EH (cell line): ENCODE measurements around the gene RAF1.
"Not testable (repeated sequence)": the region's sequence is repeated elsewhere in the genome, so short reads cannot be mapped to it uniquely, and the experiment has no call there.

Experiments used
- DNase-seq: peaks from one replicate; pipeline ENCODE4 v3.0.0-alpha.2; 2015; ENCODE audit warnings: low read depth

The RAF1 gene

DNA sequence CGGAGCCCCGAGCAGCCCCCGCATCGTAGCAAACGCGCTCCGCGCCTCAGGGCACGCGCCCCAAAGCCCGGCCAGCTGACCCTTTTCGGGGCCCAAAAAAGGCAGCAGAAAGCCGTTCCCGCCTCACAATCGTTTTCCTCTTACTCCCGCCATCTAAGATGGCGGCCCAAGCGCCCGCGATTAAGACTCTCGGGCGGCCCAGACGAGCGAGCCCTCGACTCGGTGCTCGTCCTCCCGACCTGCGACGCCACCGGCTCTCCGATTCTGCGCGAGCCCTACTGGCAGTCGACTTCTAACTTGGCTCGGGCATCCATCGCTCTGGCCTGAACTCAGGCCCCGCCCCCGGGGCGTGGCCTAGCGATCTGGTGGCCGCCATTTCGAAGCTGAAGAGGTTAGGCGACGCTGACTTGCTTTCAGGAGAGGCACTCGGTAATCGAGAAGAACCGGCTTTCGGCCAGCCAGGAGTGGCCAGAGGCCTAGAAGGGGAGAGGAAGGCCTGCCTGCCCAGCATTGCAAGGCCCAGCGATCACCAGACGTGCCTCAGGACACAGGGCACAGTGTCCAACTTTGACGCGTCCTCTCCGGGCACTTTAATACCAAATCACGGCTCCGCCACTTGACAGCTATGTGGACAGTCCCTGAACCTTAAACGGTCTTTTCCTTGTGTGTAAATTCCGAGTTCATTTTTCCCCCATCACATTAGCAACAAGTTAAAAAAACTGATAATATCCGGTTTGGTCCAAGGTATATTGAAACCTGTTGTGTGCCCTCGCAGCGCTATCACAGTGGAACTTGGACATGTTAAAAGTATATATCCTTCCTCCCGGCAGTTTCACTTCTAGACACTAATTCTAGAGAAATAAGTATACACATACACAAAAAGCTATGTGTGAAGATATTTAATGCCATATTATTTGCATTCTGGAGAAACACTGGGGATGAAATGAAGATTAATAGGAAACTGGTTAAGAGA is at the start of gene RAF1:
RAF1 (minus strand) TSS at position 182 of the 973 bp plus-strand sequence. CDS start 45,396 bp downstream, outside the sequence.
- DNase-seq, result peak; percentile 98

DNA sequence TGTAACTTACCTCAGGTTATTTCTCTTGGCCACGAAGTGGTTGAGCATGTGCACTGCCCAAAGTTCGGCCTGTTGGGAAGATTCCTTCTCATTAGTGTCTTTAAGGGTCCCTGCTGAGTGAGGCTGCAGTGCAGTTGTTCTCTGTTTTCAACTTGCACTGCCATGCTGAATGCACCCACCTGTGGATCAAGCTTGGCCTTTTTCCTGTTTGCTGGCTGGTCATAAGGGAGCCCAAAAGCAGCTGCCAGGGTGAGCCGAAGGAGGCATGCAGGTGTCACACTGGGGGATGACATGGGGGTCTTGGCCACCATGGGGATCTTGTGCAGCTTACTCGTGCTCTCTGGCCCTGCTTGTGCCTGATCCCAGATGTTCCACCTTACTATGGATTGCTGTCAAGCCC is 46.1 kb upstream of the RAF1 start:
- no peak for DNase-seq

DNA sequence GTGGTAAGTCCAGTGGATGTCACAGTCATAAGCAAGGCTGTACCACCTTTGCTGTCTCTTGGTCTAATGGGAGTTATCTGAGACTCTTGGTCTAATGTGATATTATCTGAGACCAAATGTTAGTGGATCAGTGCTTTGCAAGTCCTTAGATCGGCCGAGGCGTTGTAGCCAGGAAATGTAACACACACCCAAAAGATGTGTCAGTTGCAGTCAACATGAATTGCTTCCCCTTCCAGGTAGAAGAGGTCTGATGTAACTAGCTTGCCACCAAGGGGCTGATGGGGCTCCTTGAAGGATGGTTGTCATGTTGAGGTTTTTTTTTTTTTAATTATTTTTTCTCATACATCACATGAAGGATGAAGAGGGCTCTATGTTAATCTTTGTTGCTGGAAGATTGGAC is 45.4 kb upstream of the RAF1 start:
- DNase-seq, result no peak

DNA sequence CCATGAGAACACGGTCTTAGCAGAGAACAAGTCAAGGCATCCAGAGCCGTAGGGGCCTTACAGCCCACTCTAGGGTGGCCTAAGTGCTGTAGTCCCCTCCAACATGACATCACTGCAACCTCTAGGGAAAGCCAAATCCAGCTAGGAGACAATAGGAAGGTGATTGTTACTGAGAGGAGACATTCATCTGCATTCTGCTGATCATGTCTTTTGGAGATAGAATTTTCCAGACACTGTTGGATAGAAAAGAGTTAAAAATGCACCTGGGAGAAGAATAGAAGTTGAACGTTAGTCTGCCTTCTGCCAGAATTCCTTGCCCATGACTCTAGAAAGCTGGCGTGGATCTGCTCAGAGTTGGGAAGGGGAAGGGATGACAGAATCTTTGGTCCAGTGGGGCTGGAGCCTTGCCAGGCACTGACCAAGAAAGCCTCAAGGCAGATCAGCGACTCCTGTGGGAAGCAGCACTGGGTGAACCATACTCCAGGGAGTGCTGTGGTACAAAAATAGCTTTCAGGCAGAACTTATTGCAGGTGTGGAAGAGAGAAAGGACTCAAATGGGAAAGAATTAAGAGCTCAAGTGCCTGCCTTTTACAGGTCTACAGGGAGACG is 44.8 kb upstream of the RAF1 start:
- peak; percentile 96 for DNase-seq

DNA sequence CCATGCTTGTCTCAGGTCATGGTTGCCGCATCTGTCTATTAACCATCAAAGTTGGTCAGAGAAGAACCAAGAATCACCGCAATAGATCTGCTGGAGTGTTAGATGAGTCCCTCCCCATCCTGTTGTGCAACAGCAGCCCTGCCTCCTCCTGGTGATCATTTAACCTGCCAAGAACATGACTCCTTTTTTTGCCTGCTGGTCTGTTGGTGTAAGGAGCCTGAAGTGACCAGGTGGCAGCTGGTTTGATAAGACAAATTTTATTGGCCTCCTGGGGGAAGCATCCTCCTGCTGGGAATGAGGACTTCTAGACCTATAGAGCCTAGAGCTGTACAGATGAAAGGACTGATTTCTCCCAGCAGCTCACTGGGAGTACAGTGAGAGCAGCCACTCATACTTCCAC is 43.5 kb upstream of the RAF1 start:
- DNase-seq, result peak; percentile 21

DNA sequence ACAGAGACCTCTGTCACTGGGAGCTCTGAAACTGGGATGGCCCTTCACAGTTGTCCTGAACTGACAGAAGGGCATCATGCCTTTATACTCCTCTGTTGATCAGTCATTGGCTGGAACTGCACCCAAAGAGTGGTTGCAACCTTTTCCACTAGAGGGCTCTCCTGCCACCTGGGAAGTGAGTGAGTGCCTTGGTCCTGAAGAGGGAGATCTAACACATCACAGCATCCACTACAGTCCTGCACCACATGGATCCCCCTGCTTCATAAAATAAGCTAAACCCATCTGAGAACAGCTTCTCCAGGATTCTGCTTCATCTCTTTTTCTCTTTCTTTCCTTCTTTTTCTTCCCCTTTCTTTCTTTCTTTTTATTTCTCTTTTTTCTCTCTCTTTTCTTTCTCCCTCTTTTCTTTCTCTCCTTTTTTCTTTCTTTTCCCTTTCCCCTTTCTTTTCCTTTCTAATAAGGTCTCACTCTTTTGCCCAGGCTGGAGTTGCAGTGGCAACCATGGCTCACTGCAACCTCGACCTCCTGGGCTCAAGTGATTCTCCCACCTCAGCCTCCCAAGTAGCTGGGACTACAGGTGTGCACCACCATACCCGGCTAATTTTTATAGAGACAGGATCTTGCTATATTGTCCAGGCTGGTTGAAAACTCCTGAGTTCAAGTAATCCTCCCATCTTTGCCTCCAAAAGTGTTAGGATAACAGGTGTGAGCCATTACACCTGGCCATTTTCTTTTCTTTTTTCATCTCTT is 42.8 kb upstream of the RAF1 start:
- DNase-seq, result peak; percentile 78

DNA sequence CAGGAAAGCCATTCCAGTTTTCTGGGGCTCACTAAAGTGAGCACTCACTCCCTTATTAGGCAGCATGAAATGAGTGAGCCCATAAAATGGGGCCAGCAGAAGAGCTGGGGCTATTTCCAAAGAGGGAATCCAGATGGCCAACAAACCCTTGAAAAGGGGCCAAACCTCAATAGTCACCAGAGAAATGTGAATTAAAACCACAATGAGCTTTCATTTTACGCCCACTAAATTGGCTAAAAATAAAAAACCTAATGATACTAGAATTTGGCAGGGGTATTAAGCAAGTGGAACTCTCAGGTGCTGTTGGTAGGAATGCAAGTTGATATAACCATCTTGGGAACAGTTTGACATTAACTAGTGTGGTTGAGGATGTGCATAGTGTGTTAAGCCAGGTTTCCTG is 42.1 kb upstream of the RAF1 start:
- DNase-seq, result peak; percentile 79

DNA sequence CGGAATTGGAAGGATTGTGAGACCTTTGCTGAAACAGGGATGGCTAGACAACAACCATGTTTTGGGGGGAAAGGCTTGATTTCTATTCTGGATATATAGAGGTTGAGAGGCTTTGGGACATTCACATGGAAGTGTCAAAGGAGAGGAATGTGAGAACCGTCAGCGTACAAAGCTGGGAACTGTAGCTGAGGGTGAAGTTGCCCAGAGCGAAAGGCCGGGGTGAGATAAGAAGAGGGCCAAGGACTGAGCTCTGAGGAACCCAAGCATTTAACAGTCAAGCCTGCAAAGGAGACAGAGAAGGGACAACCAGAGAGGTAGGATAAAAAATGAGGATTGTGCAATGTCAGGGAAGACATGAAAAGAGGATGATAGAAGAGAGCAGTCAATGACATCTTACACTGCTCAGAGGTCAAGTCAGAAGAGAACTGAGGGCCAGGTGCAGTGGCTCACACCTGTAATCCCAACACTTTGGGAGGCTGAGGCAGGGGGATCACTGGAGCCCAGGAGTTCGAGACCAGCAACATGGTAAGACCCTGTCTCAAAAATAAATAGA is 41.5 kb upstream of the RAF1 start:
- DNase-seq, result no peak

DNA sequence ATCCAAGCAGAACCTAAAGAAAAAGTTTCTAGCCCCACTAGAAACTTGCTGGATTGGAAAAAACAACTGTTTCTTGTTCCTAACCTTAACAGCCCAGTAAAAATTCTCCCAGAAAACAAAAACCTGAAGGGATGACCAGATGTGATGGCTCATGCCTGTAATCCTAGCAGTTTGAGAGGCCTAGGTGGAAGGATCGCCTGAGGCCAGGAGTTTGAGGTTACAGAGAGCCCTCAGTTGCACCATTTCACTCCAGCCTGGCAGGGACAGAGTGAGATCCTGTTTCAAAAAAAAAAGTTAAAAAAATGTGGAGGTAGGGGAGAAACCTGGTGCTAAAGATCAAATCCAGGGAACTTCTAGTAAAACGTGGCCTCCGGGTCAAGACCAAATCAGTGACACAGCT is 38.6 kb upstream of the RAF1 start:
- no peak for DNase-seq

DNA sequence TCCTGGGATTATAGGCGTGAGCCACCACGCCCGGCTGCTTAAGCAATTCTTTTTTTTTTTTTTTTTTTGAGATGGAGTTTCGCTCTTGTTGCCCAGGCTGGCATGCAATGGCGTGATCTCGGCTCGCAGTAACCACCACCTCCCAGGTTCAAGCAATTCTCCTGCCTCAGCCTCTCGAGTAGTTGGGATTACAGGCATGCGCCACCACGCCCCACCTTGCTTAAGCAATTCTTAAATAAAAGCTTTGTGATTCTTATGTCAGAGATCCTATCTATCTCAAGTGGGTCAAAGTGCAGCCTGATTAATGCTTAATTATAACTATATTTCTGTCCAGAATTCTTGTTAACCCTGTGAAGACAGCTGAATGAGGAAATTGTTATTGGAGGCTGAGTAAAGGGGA is 37.7 kb upstream of the RAF1 start:
- DNase-seq, result not testable (repeated sequence)

DNA sequence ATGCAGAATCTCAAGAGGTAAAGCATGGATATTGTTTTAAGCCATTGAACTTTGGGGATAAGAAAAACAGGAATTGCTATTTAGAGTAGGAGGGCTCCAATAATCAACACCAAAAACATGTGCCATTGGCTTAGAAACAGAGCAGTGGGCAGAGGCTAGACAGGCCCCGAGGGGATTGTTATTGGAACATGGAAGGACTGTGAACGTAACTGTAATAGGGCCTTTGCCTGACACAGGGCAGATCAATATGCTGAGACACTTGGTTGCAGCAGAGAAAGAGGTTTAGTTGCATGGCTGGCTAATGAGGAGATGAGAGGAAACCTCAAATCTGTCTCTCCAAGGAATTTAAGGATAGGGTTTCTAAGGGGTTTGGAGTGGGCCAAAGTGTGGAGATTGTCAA is 36.9 kb upstream of the RAF1 start:
- no peak for DNase-seq

DNA sequence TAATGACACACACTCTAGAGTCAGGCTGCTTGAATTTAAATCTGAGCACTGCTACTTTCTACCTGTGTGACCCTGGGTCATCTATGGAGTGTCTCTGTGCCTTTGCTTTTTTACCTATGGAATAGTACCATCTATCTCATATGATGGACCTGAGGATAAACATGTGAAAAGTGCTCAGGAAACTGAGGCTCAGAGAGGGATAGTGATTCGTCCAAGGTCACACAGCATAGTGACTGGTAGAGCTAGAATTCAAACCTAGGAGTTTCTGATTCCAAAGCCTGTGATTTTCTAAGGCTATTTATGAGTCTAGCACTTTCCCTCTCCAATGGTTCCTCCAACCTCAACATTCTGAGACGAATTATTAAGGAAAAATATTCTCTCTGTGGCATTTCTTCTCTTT is 32.0 kb upstream of the RAF1 start:
- DNase-seq, result no peak

DNA sequence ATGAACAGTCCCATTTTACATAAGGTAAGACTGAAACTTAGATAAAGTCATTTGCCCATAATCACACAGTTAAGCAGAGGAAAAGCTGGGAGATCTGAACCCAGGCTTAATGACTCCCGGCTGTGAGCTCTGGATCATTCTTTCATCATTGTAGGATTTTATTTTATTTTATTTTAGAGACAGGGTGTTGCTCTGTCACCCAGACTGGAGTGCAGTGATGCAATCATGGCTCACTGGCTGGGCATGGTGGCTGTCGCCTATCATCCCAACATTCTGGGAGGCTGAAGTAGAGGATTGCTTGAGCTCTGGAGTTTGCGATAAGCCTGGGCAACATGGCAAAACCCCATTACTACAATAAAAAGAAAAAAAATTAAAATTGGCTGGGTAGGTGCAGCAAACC is 31.2 kb upstream of the RAF1 start:
- peak; percentile 34 for DNase-seq

DNA sequence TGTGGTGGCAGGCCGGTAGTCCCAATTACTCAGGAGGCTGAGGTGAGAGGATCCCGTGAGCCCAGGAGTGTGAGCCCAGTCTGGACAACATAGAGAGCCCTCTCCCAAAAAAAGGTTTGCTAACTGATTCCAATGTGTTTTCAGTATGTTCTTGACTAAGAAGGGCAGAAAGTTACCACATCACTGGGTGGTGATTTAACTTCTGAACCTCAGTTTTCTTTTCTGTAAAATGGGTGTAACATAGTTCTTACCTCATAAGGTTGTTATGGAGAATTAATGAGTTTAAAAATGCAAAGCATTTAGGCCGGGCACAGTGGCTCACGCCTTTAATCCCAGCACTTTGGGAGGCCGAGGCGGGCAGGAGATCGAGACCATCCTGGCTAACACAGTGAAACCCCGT is 28.5 kb upstream of the RAF1 start:
- no peak for DNase-seq

DNA sequence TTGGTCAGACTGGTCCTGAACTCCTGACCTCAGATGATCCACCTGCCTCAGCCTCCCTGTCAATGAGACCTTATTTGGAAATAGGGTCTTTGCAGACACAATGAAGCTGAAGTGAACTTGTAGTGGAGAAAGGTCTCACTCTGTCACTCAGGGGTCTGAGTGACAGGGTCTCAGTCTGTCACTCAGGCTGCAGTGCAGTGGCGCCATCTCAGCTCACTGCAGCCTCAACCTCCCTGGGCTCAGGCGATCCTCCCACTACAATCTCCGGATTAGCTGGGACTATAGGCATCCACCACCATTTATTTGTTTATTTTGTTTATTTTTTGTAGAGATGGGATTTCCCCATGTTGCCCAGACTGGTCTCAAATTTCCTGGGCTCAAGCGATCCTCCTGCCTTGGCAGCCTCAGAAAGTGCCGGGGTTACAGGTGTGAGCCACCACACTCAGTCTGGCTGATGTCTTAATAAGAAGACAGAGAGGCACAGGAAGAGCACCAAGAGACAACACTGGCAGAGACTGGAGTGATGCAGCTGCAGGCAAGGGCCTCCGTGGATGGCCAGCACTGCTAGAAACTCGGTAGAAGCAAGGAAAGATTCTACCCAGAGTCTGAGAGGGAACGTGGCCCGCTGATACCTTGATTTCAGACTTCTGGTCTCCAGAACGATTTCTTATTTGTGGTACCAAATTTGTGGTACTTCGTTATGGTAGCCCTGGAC is 26.2 kb upstream of the RAF1 start:
- DNase-seq, result no peak

DNA sequence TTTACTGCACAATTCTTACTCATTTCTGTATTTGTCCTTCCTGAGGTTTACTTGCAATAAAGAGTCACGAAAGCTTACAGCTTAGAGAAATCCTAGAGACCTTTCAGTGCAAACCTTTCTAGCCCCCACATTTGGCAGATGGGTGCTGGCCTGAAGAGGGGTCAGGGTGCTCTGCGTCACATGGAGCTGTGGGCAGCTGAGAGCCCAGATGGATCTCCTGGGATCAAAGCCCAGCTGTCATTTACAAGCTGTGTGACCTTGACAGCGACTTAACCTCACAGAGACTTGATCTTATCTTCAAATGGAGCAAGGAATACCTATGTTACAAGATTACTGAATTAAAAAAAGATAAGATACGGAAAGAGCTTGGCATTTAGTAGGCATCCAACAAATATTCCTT is 24.0 kb upstream of the RAF1 start:
- DNase-seq, result no peak

DNA sequence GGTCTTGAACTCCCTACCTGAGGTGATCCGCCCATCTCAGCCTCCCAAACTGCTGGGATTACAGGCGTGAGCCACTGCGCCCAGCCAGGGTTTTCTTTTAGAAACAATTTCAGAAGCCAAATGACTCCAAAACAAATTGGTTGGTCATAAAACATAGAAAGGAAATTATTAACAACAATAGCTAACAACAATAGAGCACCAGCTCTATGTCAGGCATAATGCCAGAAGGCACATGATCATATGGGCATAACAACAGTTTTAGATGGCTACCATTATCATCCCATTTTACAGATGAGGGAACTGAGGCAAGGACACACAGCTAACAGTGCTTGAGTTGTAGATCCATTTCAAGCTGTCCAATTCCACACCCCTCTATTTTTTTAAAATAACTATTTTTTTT is 22.2 kb upstream of the RAF1 start:
- no peak for DNase-seq

DNA sequence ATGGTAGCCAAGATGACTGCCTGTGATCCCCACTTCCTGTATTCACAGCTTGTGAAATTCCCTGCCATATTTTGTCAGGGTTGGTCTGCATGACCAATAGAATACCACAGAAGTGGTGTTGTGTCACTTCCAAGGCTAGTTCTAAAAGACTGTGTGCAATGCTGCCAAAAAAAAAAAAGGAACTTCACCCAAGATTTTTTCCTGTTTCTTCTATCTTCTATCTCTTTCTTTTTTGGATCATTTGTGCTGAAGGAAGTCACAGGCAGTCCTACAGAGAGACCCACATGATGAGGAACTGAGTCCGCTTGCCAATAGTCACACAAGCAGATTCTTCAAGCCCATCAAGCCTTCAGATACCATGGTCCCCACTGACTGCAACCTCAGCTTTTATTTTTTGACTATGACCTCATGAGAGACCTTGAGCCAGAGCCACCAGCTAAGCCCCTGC is 18.1 kb upstream of the RAF1 start:
- peak; percentile 89 for DNase-seq

DNA sequence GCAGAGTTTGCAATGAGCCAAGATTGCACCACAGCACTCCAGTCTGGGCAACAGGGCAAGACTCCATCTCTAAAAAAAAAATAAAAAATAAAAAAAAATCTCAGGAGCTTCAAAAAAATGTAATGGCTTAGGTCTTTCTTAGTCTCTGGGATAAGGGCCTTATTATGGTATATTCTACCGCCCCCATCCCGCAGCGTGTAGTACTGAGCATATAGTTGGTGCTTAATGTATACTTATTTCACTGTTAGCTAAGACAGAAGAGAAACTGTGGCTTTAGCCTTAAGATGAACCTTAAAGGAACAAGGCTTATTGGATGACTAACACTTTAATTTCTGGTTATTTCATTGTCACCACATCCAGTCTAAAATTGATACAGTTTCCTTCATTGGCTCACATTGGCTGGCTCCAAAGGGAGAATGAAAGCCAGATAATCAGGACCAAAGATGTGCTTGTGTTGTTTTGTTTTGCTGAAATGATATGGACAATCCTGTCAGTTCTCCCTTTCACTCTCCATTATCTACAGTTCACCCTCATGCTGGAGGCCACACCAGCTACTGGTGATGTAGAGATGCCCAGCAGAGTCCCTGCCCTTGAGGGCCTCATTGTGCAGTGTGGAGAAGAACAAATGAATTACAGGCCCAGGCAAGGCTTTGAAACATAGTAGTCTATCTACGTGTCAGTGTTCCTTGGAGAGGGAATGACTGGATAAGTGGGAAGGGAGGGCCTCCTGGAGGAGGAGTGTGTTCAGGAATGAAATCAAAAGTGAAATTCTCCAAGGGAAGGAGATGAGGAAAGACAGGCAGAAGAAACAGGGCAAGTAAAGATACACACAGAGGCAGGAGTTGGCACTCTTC is 17.4 kb upstream of the RAF1 start:
- DNase-seq, result peak; percentile 23

DNA sequence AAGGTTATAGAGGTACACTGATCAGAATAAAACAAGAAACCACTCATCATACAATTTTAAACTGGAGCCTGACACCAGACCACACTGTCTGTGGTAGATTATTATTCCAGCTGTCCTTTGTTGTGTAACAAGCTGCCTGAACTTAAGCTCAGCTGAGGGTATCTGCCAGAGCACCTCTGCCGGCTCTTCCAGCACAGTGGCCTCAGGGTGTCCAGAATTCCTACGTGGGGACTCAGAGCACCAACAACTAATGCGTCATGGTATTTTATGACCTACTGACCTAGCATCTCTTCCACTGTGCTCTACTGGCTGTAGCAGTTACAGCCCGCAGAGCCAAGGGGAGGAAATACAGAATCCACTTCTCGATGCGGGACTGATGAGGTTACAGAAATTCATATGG is 15.6 kb upstream of the RAF1 start:
- DNase-seq, result peak; percentile 99

DNA sequence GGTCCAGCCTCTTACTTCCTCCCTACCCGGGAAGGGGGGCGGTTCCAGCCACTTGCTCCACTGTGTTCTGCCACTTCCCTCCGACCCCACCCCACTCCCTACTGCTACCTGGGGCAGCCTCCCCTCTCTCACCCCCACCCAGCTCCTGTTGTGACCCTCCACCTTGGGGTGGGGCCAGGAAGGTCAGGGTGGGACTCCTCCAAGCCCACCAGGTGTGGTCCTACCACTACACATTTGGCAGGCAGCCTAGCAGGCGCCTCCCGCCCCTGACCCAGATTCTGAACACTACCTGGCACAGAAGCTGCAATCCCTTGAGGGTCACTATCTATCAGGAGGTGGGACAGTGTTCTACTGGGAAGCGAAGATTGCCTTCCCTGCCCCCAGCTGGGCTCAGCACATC is 13.7 kb upstream of the RAF1 start:
- DNase-seq, result no peak
